ENCODE measurements around the gene MYL3.

Gene MYL3

DNA sequence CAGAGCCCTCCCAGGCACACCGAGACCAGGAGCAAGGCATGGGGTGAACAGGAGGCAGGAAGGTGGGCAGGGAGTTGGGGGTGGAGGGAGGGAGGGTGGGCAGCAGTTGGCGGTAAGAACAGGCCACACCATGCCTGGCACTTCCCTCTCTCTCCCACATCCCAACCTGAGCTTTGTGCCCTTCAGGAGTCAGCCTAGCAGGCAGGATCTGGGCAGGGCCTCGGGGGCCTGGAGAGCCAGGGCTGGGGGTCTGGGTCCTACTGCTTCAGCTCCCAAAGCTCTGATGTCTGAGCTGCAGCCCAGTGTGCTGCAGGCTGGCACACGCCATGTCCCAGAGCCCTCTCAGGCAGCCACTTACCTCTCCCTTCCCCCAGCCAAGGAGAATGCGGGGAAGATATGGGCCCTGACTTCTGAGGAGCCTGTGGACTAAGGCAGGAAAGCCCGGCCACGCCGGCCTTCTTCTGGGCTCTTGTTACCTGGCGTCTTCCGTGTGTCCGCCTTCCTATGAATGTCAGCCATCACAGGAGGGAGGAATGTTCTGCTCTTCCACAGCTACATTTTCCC is 2.9 kb upstream of the MYL3 start:
- Histone ChIP-seq H3K36me3 (replicated peaks; ENCODE audit: insufficient read depth, low read length) (no peaks in the 10 kb centered on the region), H3K4me2 (ENCODE audit: low read depth, low read length) (no peak overlapping the region), H3F3A (ENCODE audit: insufficient read depth, low read length) (no peaks in the 10 kb centered on the region), H3K9ac (ENCODE audit: low read length) (no peak overlapping the region), H2AFZ (ENCODE audit: low read length) (no peak overlapping the region), H4K20me1 (ENCODE audit: insufficient read depth, low read length) (no peaks in the 10 kb centered on the region), H3K79me2 (ENCODE audit: low read length) (no peaks in the 10 kb centered on the region), H3K9me3 (replicated peaks; ENCODE audit: insufficient read depth, low read length) (no peaks in the 10 kb centered on the region), H3K4me3 (ENCODE audit: low read length) (no peak overlapping the region), H3K27ac (ENCODE audit: low read length) (no peak overlapping the region), H3K4me1 (ENCODE audit: low read length) (no peaks in the 10 kb centered on the region), H3K27me3 (replicated peaks; ENCODE audit: insufficient read depth, low read length) (no peaks in the 10 kb centered on the region), H3K9me2 (replicated peaks; ENCODE audit: insufficient read depth, low read length) (no peaks in the 10 kb centered on the region)
- DNase-seq: no peak
- TF ChIP-seq, protein P1, sequence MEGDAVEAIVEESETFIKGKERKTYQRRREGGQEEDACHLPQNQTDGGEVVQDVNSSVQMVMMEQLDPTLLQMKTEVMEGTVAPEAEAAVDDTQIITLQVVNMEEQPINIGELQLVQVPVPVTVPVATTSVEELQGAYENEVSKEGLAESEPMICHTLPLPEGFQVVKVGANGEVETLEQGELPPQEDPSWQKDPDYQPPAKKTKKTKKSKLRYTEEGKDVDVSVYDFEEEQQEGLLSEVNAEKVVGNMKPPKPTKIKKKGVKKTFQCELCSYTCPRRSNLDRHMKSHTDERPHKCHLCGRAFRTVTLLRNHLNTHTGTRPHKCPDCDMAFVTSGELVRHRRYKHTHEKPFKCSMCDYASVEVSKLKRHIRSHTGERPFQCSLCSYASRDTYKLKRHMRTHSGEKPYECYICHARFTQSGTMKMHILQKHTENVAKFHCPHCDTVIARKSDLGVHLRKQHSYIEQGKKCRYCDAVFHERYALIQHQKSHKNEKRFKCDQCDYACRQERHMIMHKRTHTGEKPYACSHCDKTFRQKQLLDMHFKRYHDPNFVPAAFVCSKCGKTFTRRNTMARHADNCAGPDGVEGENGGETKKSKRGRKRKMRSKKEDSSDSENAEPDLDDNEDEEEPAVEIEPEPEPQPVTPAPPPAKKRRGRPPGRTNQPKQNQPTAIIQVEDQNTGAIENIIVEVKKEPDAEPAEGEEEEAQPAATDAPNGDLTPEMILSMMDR (IDR thresholded peaks at IDR 0.05; ENCODE audit: low read length): no peak
- no peak for TF ChIP-seq EZH2phosphoT487 (IDR thresholded peaks at IDR 0.05; ENCODE audit: low read length)
- TF ChIP-seq EZH2 (optimal IDR thresholded peaks at IDR 0.05; ENCODE audit: low read depth, low read length): no peak

DNA sequence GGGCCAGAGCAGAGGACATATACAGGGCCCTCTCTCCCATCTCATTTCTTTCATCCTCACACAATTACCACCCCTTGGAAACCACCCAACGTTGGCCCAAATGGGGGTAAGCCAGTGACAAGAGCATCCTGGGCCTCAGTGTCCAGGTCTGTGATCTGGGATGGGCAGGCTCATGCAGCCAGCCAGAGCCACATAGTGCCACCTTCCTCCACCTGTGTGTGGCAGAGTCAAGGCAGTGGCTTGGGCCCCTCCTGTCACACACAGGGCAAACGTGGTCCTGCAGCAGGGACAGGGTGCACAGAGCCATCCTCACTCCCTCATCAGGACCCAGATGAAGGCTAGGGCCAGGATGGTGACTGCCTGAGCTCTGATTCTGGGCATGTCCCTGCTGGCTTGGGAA is 2.3 kb upstream of the MYL3 start:
- Histone ChIP-seq H3K27ac (ENCODE audit: low read length) (no peak overlapping the region), H3K9ac (ENCODE audit: low read length) (no peak overlapping the region), H4K20me1 (ENCODE audit: insufficient read depth, low read length) (no peaks in the 10 kb centered on the region), H3K79me2 (ENCODE audit: low read length) (no peaks in the 10 kb centered on the region), H3K4me1 (ENCODE audit: low read length) (no peaks in the 10 kb centered on the region), H3K4me3 (ENCODE audit: low read length) (no peak overlapping the region), H3K36me3 (replicated peaks; ENCODE audit: insufficient read depth, low read length) (no peaks in the 10 kb centered on the region), H3K4me2 (ENCODE audit: low read depth, low read length) (no peak overlapping the region), H2AFZ (ENCODE audit: low read length) (no peak overlapping the region), H3K9me2 (replicated peaks; ENCODE audit: insufficient read depth, low read length) (no peaks in the 10 kb centered on the region), H3K27me3 (replicated peaks; ENCODE audit: insufficient read depth, low read length) (no peaks in the 10 kb centered on the region), H3F3A (ENCODE audit: insufficient read depth, low read length) (no peaks in the 10 kb centered on the region), H3K9me3 (replicated peaks; ENCODE audit: insufficient read depth, low read length) (no peaks in the 10 kb centered on the region)
- TF ChIP-seq EZH2phosphoT487 (IDR thresholded peaks at IDR 0.05; ENCODE audit: low read length): no peak
- TF ChIP-seq EZH2 (optimal IDR thresholded peaks at IDR 0.05; ENCODE audit: low read depth, low read length): no peak
- TF ChIP-seq, protein P1 (IDR thresholded peaks at IDR 0.05; ENCODE audit: low read length): no peak
- no peak for DNase-seq

DNA sequence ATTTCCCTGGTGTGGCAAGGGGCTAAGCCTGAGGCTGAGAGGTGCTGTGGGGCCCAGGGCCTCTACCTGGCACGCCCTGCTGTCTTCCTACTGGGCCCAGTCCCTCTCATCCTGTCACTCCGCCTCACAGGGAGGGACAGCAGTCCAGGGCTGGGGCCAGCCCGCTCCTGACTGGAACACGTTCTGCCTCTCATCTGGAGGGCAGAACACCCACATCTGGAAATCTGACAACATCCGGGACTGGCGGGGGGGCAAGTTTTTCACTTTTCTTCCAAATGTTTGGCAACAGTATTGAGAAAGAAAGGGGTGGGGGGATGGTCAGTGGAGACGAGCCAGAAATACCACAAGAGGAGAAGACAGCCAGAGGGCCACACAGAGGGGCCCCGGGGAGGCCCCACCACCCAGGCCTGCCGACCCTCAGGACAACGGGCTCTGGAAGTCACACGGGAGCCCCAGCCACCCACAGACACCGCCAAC is 1.8 kb upstream of the MYL3 start:
- Histone ChIP-seq H3K4me2 (ENCODE audit: low read depth, low read length) (no peak overlapping the region), H3K9ac (ENCODE audit: low read length) (no peak overlapping the region), H3F3A (ENCODE audit: insufficient read depth, low read length) (no peaks in the 10 kb centered on the region), H3K4me3 (ENCODE audit: low read length) (no peak overlapping the region), H3K27me3 (replicated peaks; ENCODE audit: insufficient read depth, low read length) (no peaks in the 10 kb centered on the region), H3K4me1 (ENCODE audit: low read length) (no peaks in the 10 kb centered on the region), H3K27ac (ENCODE audit: low read length) (no peak overlapping the region), H3K9me3 (replicated peaks; ENCODE audit: insufficient read depth, low read length) (no peaks in the 10 kb centered on the region), H2AFZ (ENCODE audit: low read length) (no peak overlapping the region), H3K9me2 (replicated peaks; ENCODE audit: insufficient read depth, low read length) (no peaks in the 10 kb centered on the region), H4K20me1 (ENCODE audit: insufficient read depth, low read length) (no peaks in the 10 kb centered on the region), H3K36me3 (replicated peaks; ENCODE audit: insufficient read depth, low read length) (no peaks in the 10 kb centered on the region), H3K79me2 (ENCODE audit: low read length) (no peaks in the 10 kb centered on the region)
- no peak for DNase-seq
- TF ChIP-seq, protein P1 (IDR thresholded peaks at IDR 0.05; ENCODE audit: low read length): no peak
- TF ChIP-seq EZH2 (optimal IDR thresholded peaks at IDR 0.05; ENCODE audit: low read depth, low read length): no peak
